ENCODE data around the gene BPIFA2.

DNA sequence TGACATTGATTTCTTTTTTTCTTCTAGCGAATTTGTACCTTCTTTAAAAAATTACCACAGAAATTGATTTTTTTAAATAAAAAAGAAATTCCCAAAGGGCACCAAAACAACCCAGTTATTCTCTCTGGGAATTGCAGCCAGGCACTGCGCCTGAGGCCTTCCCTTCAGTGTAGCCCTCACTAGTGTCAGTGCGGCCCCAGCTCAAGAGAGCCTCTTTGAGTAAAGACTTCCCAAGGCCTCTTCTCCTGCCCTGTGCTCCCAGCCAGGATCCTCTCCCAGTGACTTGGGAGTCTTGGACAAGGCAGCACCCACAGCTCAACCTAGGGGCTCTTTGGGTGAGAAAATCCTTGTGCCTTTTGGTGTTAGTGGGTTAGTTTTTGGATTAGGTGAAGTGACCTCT lies 47.0 kb upstream of the BPIFA2 start:
- TF ChIP-seq, protein P1, sequence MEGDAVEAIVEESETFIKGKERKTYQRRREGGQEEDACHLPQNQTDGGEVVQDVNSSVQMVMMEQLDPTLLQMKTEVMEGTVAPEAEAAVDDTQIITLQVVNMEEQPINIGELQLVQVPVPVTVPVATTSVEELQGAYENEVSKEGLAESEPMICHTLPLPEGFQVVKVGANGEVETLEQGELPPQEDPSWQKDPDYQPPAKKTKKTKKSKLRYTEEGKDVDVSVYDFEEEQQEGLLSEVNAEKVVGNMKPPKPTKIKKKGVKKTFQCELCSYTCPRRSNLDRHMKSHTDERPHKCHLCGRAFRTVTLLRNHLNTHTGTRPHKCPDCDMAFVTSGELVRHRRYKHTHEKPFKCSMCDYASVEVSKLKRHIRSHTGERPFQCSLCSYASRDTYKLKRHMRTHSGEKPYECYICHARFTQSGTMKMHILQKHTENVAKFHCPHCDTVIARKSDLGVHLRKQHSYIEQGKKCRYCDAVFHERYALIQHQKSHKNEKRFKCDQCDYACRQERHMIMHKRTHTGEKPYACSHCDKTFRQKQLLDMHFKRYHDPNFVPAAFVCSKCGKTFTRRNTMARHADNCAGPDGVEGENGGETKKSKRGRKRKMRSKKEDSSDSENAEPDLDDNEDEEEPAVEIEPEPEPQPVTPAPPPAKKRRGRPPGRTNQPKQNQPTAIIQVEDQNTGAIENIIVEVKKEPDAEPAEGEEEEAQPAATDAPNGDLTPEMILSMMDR (conservative IDR thresholded peaks at IDR 0.05; ENCODE audit: low read depth, low read length) = no peak
- no peak for TF ChIP-seq EZH2 (IDR thresholded peaks at IDR 0.05; ENCODE audit: low read length, unreplicated experiment)

Measured in PC-3 (cell line).